Measurements from ENCODE around the gene PKN2.

PKN2 gene

GRCh38 chr1:88779880-88780279 is 95.8 kb downstream of the PKN2 start:
- no peak overlapping the region for H3K4me3 ChIP-seq (ENCODE audit: low read depth, low read length)
- no peak for DNase-seq (ENCODE audit: low read depth)
- TF ChIP-seq POLR2A (IDR thresholded peaks at IDR 0.05; ENCODE audit: extremely low read depth, insufficient read length), result no peak
- TF ChIP-seq CTCF (IDR thresholded peaks at IDR 0.05; ENCODE audit: low read depth, low read length), result no peak
- no peak for TF ChIP-seq MYC (IDR thresholded peaks at IDR 0.05; ENCODE audit: low read depth, low read length)
- no peak for TF ChIP-seq MAX (IDR thresholded peaks at IDR 0.05; ENCODE audit: low read depth, low read length)

GRCh38 chr1:88780485-88780884 is 96.4 kb downstream of the PKN2 start:
- DNase-seq (ENCODE audit: low read depth), result no peak
- TF ChIP-seq CTCF (IDR thresholded peaks at IDR 0.05; ENCODE audit: low read depth, low read length) (no peak), POLR2A (IDR thresholded peaks at IDR 0.05; ENCODE audit: extremely low read depth, insufficient read length) (no peak), MAX (IDR thresholded peaks at IDR 0.05; ENCODE audit: low read depth, low read length) (no peak), MYC (IDR thresholded peaks at IDR 0.05; ENCODE audit: low read depth, low read length) (no peak)
- H3K4me3 ChIP-seq (ENCODE audit: low read depth, low read length), result no peak overlapping the region

- TF ChIP-seq MYC (IDR thresholded peaks at IDR 0.05; ENCODE audit: low read depth, low read length) (no peak), POLR2A (IDR thresholded peaks at IDR 0.05; ENCODE audit: extremely low read depth, insufficient read length) (no peak), CTCF (IDR thresholded peaks at IDR 0.05; ENCODE audit: low read depth, low read length) (no peak), MAX (IDR thresholded peaks at IDR 0.05; ENCODE audit: low read depth, low read length) (no peak)
- DNase-seq (ENCODE audit: low read depth), result no peak
- no peak overlapping the region for H3K4me3 ChIP-seq (ENCODE audit: low read depth, low read length)
These were observed 99.1 kb downstream of the PKN2 start for GRCh38 chr1:88783145-88783544.

GRCh38 chr1:88784551-88784950 is 100.5 kb downstream of the PKN2 start:
- no peak for DNase-seq (ENCODE audit: low read depth)
- H3K4me3 ChIP-seq (ENCODE audit: low read depth, low read length), result no peak overlapping the region
- TF ChIP-seq POLR2A (IDR thresholded peaks at IDR 0.05; ENCODE audit: extremely low read depth, insufficient read length) (no peak), MYC (IDR thresholded peaks at IDR 0.05; ENCODE audit: low read depth, low read length) (no peak), MAX (IDR thresholded peaks at IDR 0.05; ENCODE audit: low read depth, low read length) (no peak), CTCF (IDR thresholded peaks at IDR 0.05; ENCODE audit: low read depth, low read length) (no peak)

GRCh38 chr1:88787023-88787903 is 103.2 kb downstream of the PKN2 start:
- H3K4me3 ChIP-seq (ENCODE audit: low read depth, low read length), result no peak overlapping the region
- TF ChIP-seq CTCF (IDR thresholded peaks at IDR 0.05; ENCODE audit: low read depth, low read length), result no peak
- TF ChIP-seq POLR2A (IDR thresholded peaks at IDR 0.05; ENCODE audit: extremely low read depth, insufficient read length), result no peak
- no peak for TF ChIP-seq MAX (IDR thresholded peaks at IDR 0.05; ENCODE audit: low read depth, low read length)
- TF ChIP-seq MYC (IDR thresholded peaks at IDR 0.05; ENCODE audit: low read depth, low read length), result no peak
- DNase-seq (ENCODE audit: low read depth), result no peak
